K562 (cell line): ENCODE measurements around the gene HPCAL1. TPM values are rescaled to one million over a fixed set of nuclear protein-coding genes. Genes with fewer than 3 reads are reported as not detected.
A peak's percentile ranks its signal among the peaks of the same experiment; 100 is the strongest.

ENCODE experiments used
- ATAC-seq: fragments of 200-7000 bp; cut with Tn5 transposase; 3 replicates; pipeline ENCODE4 v1.9.1; 2020; ENCODE audit warnings: moderate library complexity
- BruUV-seq: library from RNA; stranded (reverse); fragments of 400-500 nt; replicated peaks from 2 replicates; lab custom pipeline; 2021; lab: Mats Ljungman, UMichigan
- CTCF ChIA-PET: fragments of 300-600 bp; formaldehyde crosslinking; extraction: SDS; loops from one replicate; lab custom pipeline; 2021; ENCODE audit warnings: low intra/inter-chr PET ratio; lab: Yijun Ruan, JAX
- POLR2A ChIA-PET: fragments of 300-600, 350-650 bp; sonication (Branson Sonifier 250); formaldehyde crosslinking; extraction: SDS; loops from one replicate; lab custom pipeline; 2021; ENCODE audit warnings: antibody characterized with exemption, inconsistent platforms; lab: Yijun Ruan, JAX
- DNase-seq, 4 experiments: peaks; one replicate each; pipeline versions ENCODE4 v3.0.0 to v3.0.0-alpha.2; 2011 to 2018; ENCODE audit warnings: low spot score in 3 of 4, mixed read lengths in 3 of 4; ENCODE audit errors: extremely low read depth in 1 of 4
- FAIRE-seq: peaks from 2 replicates; lab custom pipeline; 2011; peaks lifted over from hg19 to GRCh38; lab: Jason Lieb, UNC
- H2AFZ ChIP-seq: 2 replicates; pipeline ENCODE4 v1.6.0; 2011; ENCODE audit warnings: low read depth, low read length, control low read depth, inconsistent platforms
- H3K27ac ChIP-seq: fragments of 200-600 bp; 3 replicates; pipeline ENCODE4 v1.8.0; 2011; ENCODE audit warnings: low read depth, mild to moderate bottlenecking, control low read depth, inconsistent platforms, low read length, moderate library complexity, mixed read lengths; ENCODE audit errors: extremely low read depth
- H3K27me3 ChIP-seq, 2 experiments: fragments of 300-600 bp in 1 of 2; 2 replicates in 1 of 2; 3 replicates in 1 of 2; pipeline versions ENCODE4 v1.6.0 to v1.8.0; 2011; ENCODE audit warnings: inconsistent platforms in 2 of 2, low read length in 2 of 2, mild to moderate bottlenecking in 1 of 2, mixed read lengths in 1 of 2, moderate library complexity in 1 of 2; ENCODE audit not compliant: control insufficient read depth in 2 of 2, insufficient read depth in 2 of 2
- H3K36me3 ChIP-seq: fragments of 300-600 bp; 3 replicates; pipeline ENCODE4 v1.8.0; 2011; ENCODE audit warnings: mild to moderate bottlenecking, low read length, inconsistent platforms; ENCODE audit not compliant: control insufficient read depth, insufficient read depth
- H3K4me1 ChIP-seq, 2 experiments: fragments of 200-600 bp in 1 of 2; replicated peaks in 1 of 2; 2 replicates in 1 of 2; 3 replicates in 1 of 2; pipeline versions ENCODE4 v1.5.1 to v1.8.0; 2011; ENCODE audit warnings: inconsistent platforms in 2 of 2, low read length in 2 of 2, mild to moderate bottlenecking in 1 of 2, mixed read lengths in 1 of 2, moderate library complexity in 1 of 2; ENCODE audit not compliant: control insufficient read depth in 2 of 2, insufficient read depth in 2 of 2
- H3K4me2 ChIP-seq: 2 replicates; pipeline ENCODE4 v1.6.1; 2011; ENCODE audit warnings: low read length, control low read depth, inconsistent platforms, mixed read lengths; ENCODE audit not compliant: insufficient read depth
- H3K4me3 ChIP-seq: fragments of 200-600 bp; sonication (generic), shearing (Covaris generic); 2 replicates; pipeline ENCODE4 v1.5.1; 2016; ENCODE audit warnings: control low read depth, inconsistent platforms
- H3K79me2 ChIP-seq: fragments of 200-600 bp; 3 replicates; pipeline ENCODE4 v1.8.0; 2011; ENCODE audit warnings: low read length, inconsistent platforms; ENCODE audit not compliant: control insufficient read depth, insufficient read depth
- H3K9ac ChIP-seq, 2 experiments: 2 replicates each; pipeline versions ENCODE4 v1.6.0 to v1.6.1; 2011; ENCODE audit warnings: low read depth in 2 of 2, low read length in 2 of 2, control low read depth in 1 of 2, inconsistent platforms in 1 of 2, mild to moderate bottlenecking in 1 of 2, mixed read lengths in 1 of 2; ENCODE audit not compliant: insufficient read depth in 1 of 2
- H3K9me1 ChIP-seq: one replicate; pipeline ENCODE4 v1.6.0; 2011; ENCODE audit warnings: inconsistent platforms, mild to moderate bottlenecking, low read length, moderate library complexity; ENCODE audit not compliant: control insufficient read depth, insufficient read depth
- H3K9me3 ChIP-seq: replicated peaks from 2 replicates; pipeline ENCODE4 v1.5.1; 2011; ENCODE audit warnings: low read depth, low read length, inconsistent platforms; ENCODE audit not compliant: control insufficient read depth, insufficient read depth
- H4K20me1 ChIP-seq: replicated peaks from 2 replicates; pipeline ENCODE4 v1.6.1; 2011; ENCODE audit warnings: low read length, inconsistent platforms, mixed read lengths; ENCODE audit not compliant: control insufficient read depth, insufficient read depth
- NR2C1 ChIP-seq, 2 experiments: fragments of 450-650 bp; IDR thresholded peaks; 2 replicates each; pipeline ENCODE4 v1.6.1; 2017; ENCODE audit warnings: mild to moderate bottlenecking in 2 of 2, antibody characterized with exemption in 1 of 2, inconsistent platforms in 1 of 2, missing compliant biosample characterization in 1 of 2, missing genetic modification characterization in 1 of 2
- PHB2 ChIP-seq: fragments of 450-650 bp; IDR thresholded peaks from 2 replicates; pipeline ENCODE4 v1.6.1; 2017; ENCODE audit warnings: low read depth
- POLR2G ChIP-seq: fragments of 200-400 bp; formaldehyde crosslinking; IDR thresholded peaks from 2 replicates; pipeline ENCODE4 v1.6.1; 2017; ENCODE audit warnings: low read depth, mild to moderate bottlenecking, antibody characterized with exemption, low read length, moderate library complexity
- RBM22 ChIP-seq: fragments of 200-400 bp; formaldehyde crosslinking; IDR thresholded peaks from 2 replicates; pipeline ENCODE4 v1.6.1; 2018; ENCODE audit warnings: low read length, low read depth; ENCODE audit not compliant: poor library complexity, severe bottlenecking
- TAL1 ChIP-seq: fragments of 450-650 bp; IDR thresholded peaks from 2 replicates; pipeline ENCODE4 v1.6.1; 2016; ENCODE audit warnings: mild to moderate bottlenecking
- ZFP1 ChIP-seq: fragments of 450-650 bp; formaldehyde crosslinking; IDR thresholded peaks from 2 replicates; pipeline ENCODE4 v1.4.0; 2020; ENCODE audit warnings: mild to moderate bottlenecking, mixed read lengths
- ZFP30 ChIP-seq: fragments of 250-450 bp; sonication (Bioruptor Pico); IDR thresholded peaks from 2 replicates; pipeline ENCODE4 v1.8.0; 2022; ENCODE audit warnings: moderate library complexity, mild to moderate bottlenecking, inconsistent platforms, borderline replicate concordance
- WGBS: fragments of 100-300 bp; shearing (Covaris generic); methylation state at CpG from one replicate; pipeline ENCODE4 v1.1.6; 2016; ENCODE audit warnings: low coverage, mixed read lengths; ENCODE audit not compliant: insufficient coverage; ENCODE audit errors: missing lambda C conversion rate; 5-methylcytosine and 5-hydroxymethylcytosine counted together
- in situ Hi-C: fragments of 300-500 bp; cut with MboI; formaldehyde crosslinking; loops from 4 replicates; pipeline ENCODE4 v1.15.0; 2018; ENCODE audit warnings: inconsistent platforms, mixed read lengths
- intact Hi-C: fragments of 100-400 bp; cut with micrococcal nuclease; formaldehyde crosslinking; loops from 2 replicates; pipeline ENCODE4 v1.14.2; 2022
- polyA plus RNA-seq, 8 experiments: library from polyadenylated mRNA; depleted of rRNA in 4 of 8; stranded (reverse) in 5 of 8; unstranded in 3 of 8; fragments of >200 nt; fragmentation: Nextera tagmentation in 2 of 8; fragmentation: Illumina TruSeq in 1 of 8; extraction: Ambion mirVana in 2 of 8; extraction: Trizol in 1 of 8; gene quantifications; 2 replicates each; pipeline versions ENCODE4 v1.2.1 to v1.2.3, GENCODE V29; 2011 to 2014; ENCODE audit warnings: inconsistent platforms in 1 of 8, missing spikeins in 1 of 8
- total RNA-seq, 7 experiments: library from RNA; depleted of rRNA in 6 of 7; stranded (reverse); fragments of >200 nt in 6 of 7; fragmentation: Illumina TruSeq in 2 of 7; extraction: Trizol in 2 of 7; gene quantifications; 2 replicates each; pipeline versions ENCODE4 v1.2.1 to v1.2.3, GENCODE V29; 2011 to 2021; ENCODE audit warnings: low replicate concordance in 1 of 7
- TF ChIP-seq, protein P1 (sequence below): fragments of 450-650 bp; IDR thresholded peaks from 2 replicates; pipeline ENCODE4 v1.6.1; 2016

HPCAL1 gene
- total and polyA plus RNA-seq, 9 of the 15 experiments (the other 6 are each of a cell fraction or from before 2014, with no cell fraction given): 2.7 to 65.5 (median 23.9) TPM

DNA sequence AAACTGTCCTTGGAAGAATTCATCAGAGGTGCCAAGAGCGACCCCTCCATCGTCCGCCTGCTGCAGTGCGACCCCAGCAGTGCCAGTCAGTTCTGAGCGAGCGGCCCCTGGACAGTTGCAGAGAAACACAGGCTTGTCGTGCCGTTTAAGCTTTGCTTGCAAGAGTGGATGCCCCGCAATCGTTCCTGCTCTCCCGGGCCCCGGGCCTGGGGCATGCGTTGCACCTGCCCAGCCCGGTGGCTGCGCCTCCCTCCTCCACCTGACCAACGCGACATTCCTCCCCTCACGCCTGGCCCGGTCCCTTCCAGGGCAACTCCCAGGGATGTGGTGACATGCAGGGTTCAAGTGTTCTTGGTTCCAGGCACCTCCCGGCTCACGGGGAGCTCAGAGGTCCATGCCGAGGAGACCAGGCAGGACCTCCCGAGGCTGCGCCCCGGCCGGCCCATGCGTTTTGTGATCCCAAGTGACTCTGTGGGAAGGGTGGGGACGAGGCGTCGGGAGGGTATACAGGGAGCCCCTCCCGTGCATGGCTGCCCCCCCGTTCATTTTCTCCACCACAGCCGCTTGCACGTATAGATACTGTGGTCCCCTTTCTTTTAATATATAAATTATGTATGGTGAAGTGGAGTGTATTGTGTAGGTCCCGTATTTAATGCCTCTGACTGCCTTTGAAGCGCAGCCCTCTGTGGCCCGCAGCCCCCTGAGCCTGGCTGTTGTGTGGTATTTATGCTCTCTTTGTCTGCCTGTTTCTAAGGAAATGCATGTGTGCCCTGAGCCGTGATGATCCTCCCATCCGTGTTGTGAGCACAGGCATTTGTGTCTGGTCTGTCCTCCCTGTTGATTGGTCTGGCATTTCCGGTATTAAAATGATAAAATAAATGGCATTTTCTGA lies 124.3 kb downstream of the HPCAL1 start:
- no peak overlapping the region for H3K27ac ChIP-seq
- no peaks in the 10 kb centered on the region for H3K79me2 ChIP-seq
- no peak for FAIRE-seq
- H2AFZ ChIP-seq: no peak overlapping the region
- H3K9ac ChIP-seq: no peak overlapping the region
- H3K4me2 ChIP-seq: no peak overlapping the region
- ATAC-seq: no peak
- H3K36me3 ChIP-seq: peaks cover 19% of the 10 kb centered on the region; the same call in 1 of the 3 replicates
- no peaks in the 10 kb centered on the region for H3K9me1 ChIP-seq
- in situ Hi-C loops: no loop called here
- no peaks in the 10 kb centered on the region for H3K9me3 ChIP-seq
- H3K27me3 ChIP-seq: no peaks in the 10 kb centered on the region
- BruUV-seq: TSS peak; percentile 67
- intact Hi-C loops: no loop called here
- H3K4me1 ChIP-seq: peaks cover 0 to 11% of the 10 kb centered on the region in 2 experiments; a peak in 3 of 5 replicates
- H4K20me1 ChIP-seq: 0 out of 2 replicates have a peak, but pooled peaks cover 3% of the 10 kb centered on the region
- DNase-seq: no peak
- H3K4me3 ChIP-seq: no peak overlapping the region
- ChIA-PET POLR2A (interaction anchor here (0.8 to 1.7 kb wide), 5 partner anchors 8 to 304 kb away, joined by 3 to 7 read pairs (median 4); partner anchors contain the start of gene RRM2), CTCF (no interaction called here)
- TF ChIP-seq, protein P1, sequence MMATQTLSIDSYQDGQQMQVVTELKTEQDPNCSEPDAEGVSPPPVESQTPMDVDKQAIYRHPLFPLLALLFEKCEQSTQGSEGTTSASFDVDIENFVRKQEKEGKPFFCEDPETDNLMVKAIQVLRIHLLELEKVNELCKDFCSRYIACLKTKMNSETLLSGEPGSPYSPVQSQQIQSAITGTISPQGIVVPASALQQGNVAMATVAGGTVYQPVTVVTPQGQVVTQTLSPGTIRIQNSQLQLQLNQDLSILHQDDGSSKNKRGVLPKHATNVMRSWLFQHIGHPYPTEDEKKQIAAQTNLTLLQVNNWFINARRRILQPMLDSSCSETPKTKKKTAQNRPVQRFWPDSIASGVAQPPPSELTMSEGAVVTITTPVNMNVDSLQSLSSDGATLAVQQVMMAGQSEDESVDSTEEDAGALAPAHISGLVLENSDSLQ: no peak
- TF ChIP-seq ZFP30 (CRISPR knock-in tag) (no peak), ZFP1 (CRISPR knock-in tag) (no peak), RBM22 (peak; percentile 81), PHB2 (no peak), POLR2G (peak; percentile 59), NR2C1 (IDR thresholded peaks at IDR 0.05) (no peak), NR2C1 (tag; IDR thresholded peaks at IDR 0.05) (no peak), TAL1 (no peak)
- WGBS: 87% methylated on average over 35 of the region's 40 CpGs
